GM18507 (cell line): ENCODE data around the gene CRY1.

ENCODE experiments used
- DNase-seq: peaks from one replicate; pipeline ENCODE4 v3.0.0; 2011; ENCODE audit warnings: low read depth; ENCODE audit not compliant: insufficient read length; ENCODE audit errors: extremely low spot score
- FAIRE-seq: peaks from 2 replicates; lab custom pipeline; 2011; peaks lifted over from hg19 to GRCh38; lab: Jason Lieb, UNC

The CRY1 gene

GRCh38 chr12:106942775-106943174 is 150.6 kb downstream of the CRY1 start:
- DNase-seq = no peak
- no peak for FAIRE-seq

- no peak for DNase-seq
- no peak for FAIRE-seq
Observed at GRCh38 chr12:106941481-106942156, 151.7 kb downstream of the CRY1 start.
